Osteoblast (primary cell): ENCODE results near the gene SNX32. TPM values are rescaled to one million over a fixed set of nuclear protein-coding genes. Genes with fewer than 3 reads are reported as not detected.

Experiments
- DNase-seq: peaks from one replicate; pipeline ENCODE4 v3.0.0; 2011; ENCODE audit warnings: low spot score, mixed read lengths; ENCODE audit not compliant: insufficient read length; ENCODE audit errors: missing footprints
- H2AFZ ChIP-seq: 2 replicates; pipeline ENCODE4 v1.6.0; 2011; ENCODE audit warnings: mild to moderate bottlenecking, low read length
- H3K27ac ChIP-seq: 2 replicates; pipeline ENCODE4 v1.5.1; 2011; ENCODE audit warnings: mild to moderate bottlenecking, low read depth, low read length, moderate library complexity
- H3K27me3 ChIP-seq: 2 replicates; pipeline ENCODE4 v1.6.0; 2012; ENCODE audit warnings: mild to moderate bottlenecking, control low read depth, inconsistent platforms, low read length, moderate library complexity; ENCODE audit not compliant: insufficient read depth
- H3K36me3 ChIP-seq: 2 replicates; pipeline ENCODE4 v1.5.1; 2011; ENCODE audit warnings: mild to moderate bottlenecking, low read length, control low read depth, moderate library complexity; ENCODE audit not compliant: insufficient read depth
- H3K4me1 ChIP-seq: 2 replicates; pipeline ENCODE4 v1.5.1; 2011; ENCODE audit warnings: mild to moderate bottlenecking, low read length, control low read depth, moderate library complexity; ENCODE audit not compliant: insufficient read depth
- H3K4me2 ChIP-seq: 2 replicates; pipeline ENCODE4 v1.6.0; 2011; ENCODE audit warnings: mild to moderate bottlenecking, low read length; ENCODE audit not compliant: insufficient read depth
- H3K4me3 ChIP-seq: fragments of 200-600 bp; sonication (generic); 3 replicates; pipeline ENCODE4 v1.5.1; 2012; ENCODE audit warnings: mild to moderate bottlenecking, low read length, inconsistent platforms; ENCODE audit not compliant: insufficient read depth
- H3K79me2 ChIP-seq: 2 replicates; pipeline ENCODE4 v1.6.0; 2012; ENCODE audit warnings: mild to moderate bottlenecking, low read length, control low read depth, inconsistent platforms; ENCODE audit not compliant: insufficient read depth
- H3K9me3 ChIP-seq: 2 replicates; pipeline ENCODE4 v1.5.1; 2011; ENCODE audit warnings: low read depth, low read length, control low read depth
- H4K20me1 ChIP-seq: 2 replicates; pipeline ENCODE4 v1.6.0; 2012; ENCODE audit warnings: mild to moderate bottlenecking, low read length, control low read depth; ENCODE audit not compliant: insufficient read depth
- CTCF ChIP-seq: IDR thresholded peaks from 2 replicates; pipeline ENCODE4 v1.5.1; 2011; ENCODE audit warnings: mild to moderate bottlenecking, low read depth, low read length, moderate library complexity; ENCODE audit errors: extremely low read depth
- total RNA-seq: library from RNA; depleted of rRNA; stranded (reverse); fragments of >200 nt; gene quantifications from 2 replicates; pipeline ENCODE4 v1.2.3, GENCODE V29; 2012

Gene SNX32
- total RNA-seq, 1 donor: 1.1 TPM

GRCh38 chr11:65879617-65880016, 45.9 kb downstream of the SNX32 start, which contains the start of gene CTSW:
Gene CTSW, plus strand, starts transcription at chr11:65879837. Its CDS starts 18 bp downstream, at chr11:65879855.
- DNase-seq: peak; percentile 42
- H3K9me3 ChIP-seq: no peaks in the 10 kb centered on the region
- peaks cover 26% of the 10 kb centered on the region for H3K36me3 ChIP-seq
- H3K79me2 ChIP-seq: peaks cover 10% of the 10 kb centered on the region
- no peak within 1 kb of the TSS for H2AFZ ChIP-seq
- no peaks in the 10 kb centered on the region for H3K27me3 ChIP-seq
- peaks cover 12% of the 10 kb centered on the region for H4K20me1 ChIP-seq
- H3K4me1 ChIP-seq: peaks cover 3% of the 10 kb centered on the region
- H3K4me2 ChIP-seq: no peak within 1 kb of the TSS
- no peak for TF ChIP-seq CTCF
- no peak within 1 kb of the TSS for H3K27ac ChIP-seq
- H3K4me3 ChIP-seq: no peak within 1 kb of the TSS

- Histone ChIP-seq H3K9me3 (no peaks in the 10 kb centered on the region), H3K27me3 (no peaks in the 10 kb centered on the region)
Measured at GRCh38 chr11:65880027-65880426, 46.3 kb downstream of the SNX32 start.

DNA sequence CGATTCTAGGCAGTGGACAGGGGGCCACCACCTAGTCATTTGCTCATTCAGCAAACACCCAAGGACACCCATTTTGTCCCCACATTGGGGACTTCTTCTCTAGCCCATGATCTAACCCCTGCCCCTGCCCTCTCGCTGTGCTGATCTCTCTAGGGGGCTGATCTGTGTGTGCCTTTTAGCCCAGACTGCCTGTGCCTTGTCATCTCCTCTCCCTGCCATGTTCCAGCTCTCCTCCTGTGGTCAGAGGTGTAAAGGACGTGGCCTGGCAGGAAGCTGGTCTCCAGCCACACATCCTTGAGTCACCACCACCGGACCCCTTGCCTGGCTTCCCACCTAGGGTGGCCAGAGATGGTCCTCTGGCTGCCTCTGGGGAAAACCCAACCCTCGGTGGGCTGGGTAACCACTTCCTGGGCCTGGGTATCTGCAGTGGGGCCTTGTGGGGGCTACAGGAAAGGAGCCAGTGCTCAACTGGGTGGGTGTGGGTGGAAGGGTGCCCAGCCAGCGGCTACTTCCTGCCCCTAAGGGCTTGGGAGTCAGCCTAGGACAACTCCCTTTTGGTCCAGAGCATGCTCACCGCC, 47.2 kb downstream of the SNX32 start:
- H4K20me1 ChIP-seq: peaks cover 21% of the 10 kb centered on the region
- H3K4me2 ChIP-seq: no peak overlapping the region
- peak; percentile 80 for DNase-seq
- H3K4me1 ChIP-seq: peaks cover 3% of the 10 kb centered on the region
- H3K4me3 ChIP-seq: no peak overlapping the region
- H3K9me3 ChIP-seq: no peaks in the 10 kb centered on the region
- TF ChIP-seq CTCF: no peak
- no peak overlapping the region for H3K27ac ChIP-seq
- peaks cover 22% of the 10 kb centered on the region for H3K79me2 ChIP-seq
- H3K27me3 ChIP-seq: no peaks in the 10 kb centered on the region
- H3K36me3 ChIP-seq: peaks cover 37% of the 10 kb centered on the region
- H2AFZ ChIP-seq: no peak overlapping the region

More at GRCh38 chr11:65880027-65880426, 46.3 kb downstream of the SNX32 start:
- Histone ChIP-seq H3K4me2 (no peak overlapping the region), H4K20me1 (peaks cover 16% of the 10 kb centered on the region), H3K79me2 (peaks cover 14% of the 10 kb centered on the region), H3K36me3 (peaks cover 30% of the 10 kb centered on the region), H3K27ac (no peak overlapping the region), H3K4me1 (peaks cover 3% of the 10 kb centered on the region), H2AFZ (no peak overlapping the region), H3K4me3 (no peak overlapping the region)
- no peak for TF ChIP-seq CTCF
- DNase-seq: no peak

DNA sequence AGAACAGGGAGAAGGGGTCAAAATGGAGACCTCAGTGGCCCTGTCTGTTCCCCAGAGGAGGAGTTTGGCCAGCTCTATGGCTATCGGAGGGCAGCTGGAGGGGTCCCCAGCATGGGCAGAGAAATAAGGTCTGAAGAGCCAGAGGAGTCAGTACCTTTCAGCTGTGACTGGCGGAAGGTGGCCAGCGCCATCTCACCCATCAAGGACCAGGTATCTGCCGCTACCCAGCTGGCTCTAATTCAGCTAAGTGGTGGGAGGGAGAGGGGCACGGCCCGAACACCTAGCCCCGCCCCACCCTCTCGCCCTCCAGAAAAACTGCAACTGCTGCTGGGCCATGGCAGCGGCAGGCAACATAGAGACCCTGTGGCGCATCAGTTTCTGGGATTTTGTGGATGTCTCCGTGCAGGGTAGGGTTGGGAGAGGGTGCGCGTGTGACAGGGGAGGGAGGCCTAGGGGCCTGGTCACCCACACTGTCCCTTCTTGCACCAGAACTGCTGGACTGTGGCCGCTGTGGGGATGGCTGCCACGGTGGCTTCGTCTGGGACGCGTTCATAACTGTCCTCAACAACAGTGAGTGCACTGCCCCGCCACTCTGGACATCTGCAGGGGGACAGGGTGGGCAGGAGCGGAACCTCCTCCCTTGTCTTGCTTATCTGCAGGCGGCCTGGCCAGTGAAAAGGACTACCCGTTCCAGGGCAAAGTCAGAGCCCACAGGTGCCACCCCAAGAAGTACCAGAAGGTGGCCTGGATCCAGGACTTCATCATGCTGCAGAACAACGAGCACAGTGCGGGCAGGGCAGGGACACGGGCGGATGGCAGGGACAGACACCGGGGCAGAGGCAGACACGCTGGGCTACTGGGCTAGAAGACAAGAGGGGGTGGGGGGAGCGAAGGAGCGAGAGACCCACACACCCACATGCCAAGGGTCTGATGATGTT, 48.6 kb downstream of the SNX32 start:
- Histone ChIP-seq H3K4me3 (no peak overlapping the region), H2AFZ (no peak overlapping the region), H3K36me3 (peaks cover 47% of the 10 kb centered on the region), H4K20me1 (peaks cover 21% of the 10 kb centered on the region), H3K79me2 (peaks cover 37% of the 10 kb centered on the region), H3K27ac (no peak overlapping the region), H3K9me3 (no peaks in the 10 kb centered on the region), H3K4me1 (peaks cover 10% of the 10 kb centered on the region), H3K27me3 (no peaks in the 10 kb centered on the region), H3K4me2 (no peak overlapping the region)
- DNase-seq: peak; percentile 73
- TF ChIP-seq CTCF: no peak
